Activated CD4-positive, alpha-beta T cell treated with anti-CD3 and anti-CD28 coated beads, Interleukin-2, amount 50 U/mL, for 16 hours (primary cell): ENCODE data around the gene KRAS.

Experiments
- DNase-seq: peaks from one replicate; pipeline ENCODE4 v3.0.0-alpha.2; 2020

The KRAS gene

GRCh38 chr12:25194722-25195055 is 56.0 kb downstream of the KRAS start:
- no peak for DNase-seq

GRCh38 chr12:25194214-25194613 is 56.5 kb downstream of the KRAS start:
- no peak for DNase-seq

- no peak for DNase-seq
Measured at GRCh38 chr12:25190793-25191192, 59.9 kb downstream of the KRAS start.

- no peak for DNase-seq
Measured at GRCh38 chr12:25189656-25190055, 61.1 kb downstream of the KRAS start.

- DNase-seq = no peak
Measured at GRCh38 chr12:25187781-25188180, 62.9 kb downstream of the KRAS start.

- DNase-seq = peak; percentile 37
Measured at GRCh38 chr12:25186788-25187402, 63.8 kb downstream of the KRAS start.

GRCh38 chr12:25186038-25186787 is 64.5 kb downstream of the KRAS start:
- DNase-seq = peak; percentile 38

- DNase-seq = no peak
Measured at GRCh38 chr12:25184132-25184531, 66.6 kb downstream of the KRAS start.

- DNase-seq = no peak
Measured at GRCh38 chr12:25182765-25183164, 68.0 kb downstream of the KRAS start.

- DNase-seq = no peak
Measured at GRCh38 chr12:25162866-25163265, 87.9 kb downstream of the KRAS start.

GRCh38 chr12:25156061-25156460 is 94.7 kb downstream of the KRAS start:
- no peak for DNase-seq

GRCh38 chr12:25155022-25155576 is 95.6 kb downstream of the KRAS start:
- DNase-seq = peak; percentile 47
